Transverse colon (tissue), 3 donors: Measurements from ENCODE around the gene TENT4B.

ENCODE experiments used
- CTCF ChIP-seq, 5 experiments: fragments of 200-600 bp in 3 of 5; fragments of 450-650 bp in 2 of 5; sonication (generic) in 3 of 5; IDR thresholded peaks; 1 replicate in 2 of 5; 2 replicates in 3 of 5; pipeline ENCODE4 v1.5.1; 2016 to 2017; ENCODE audit warnings: antibody characterized with exemption in 5 of 5, inconsistent platforms in 3 of 5, mild to moderate bottlenecking in 2 of 5, moderate library complexity in 1 of 5
- EP300 ChIP-seq: sonication (generic); formaldehyde crosslinking; IDR thresholded peaks from one replicate; pipeline ENCODE4 v1.6.1; 2017; ENCODE audit warnings: antibody characterized with exemption, low read depth
- POLR2A ChIP-seq: fragments of 450-650 bp; IDR thresholded peaks from one replicate; pipeline ENCODE4 v1.6.1; 2016; ENCODE audit warnings: antibody characterized with exemption, mild to moderate bottlenecking, moderate library complexity

GRCh38 chr16:50208460-50208931 lies 55.4 kb downstream of the TENT4B start:
- TF ChIP-seq POLR2A (no peak), CTCF (IDR thresholded peaks at IDR 0.05) (no peak), EP300 (no peak)
